Stomach (tissue), 4 donors: ENCODE measurements around the gene TOMT.

ENCODE experiments used
- POLR2A ChIP-seq, 4 donors: fragments of 450-650 bp; IDR thresholded peaks; one replicate each; pipeline ENCODE4 v1.6.1; 2016; ENCODE audit warnings: antibody characterized with exemption in 4 of 4, control low read depth in 2 of 4, mild to moderate bottlenecking in 1 of 4, moderate library complexity in 1 of 4
- TF ChIP-seq, protein P1 (sequence below), 7 experiments: fragments of 450-650 bp in 4 of 7; fragments of 200-600 bp in 3 of 7; sonication (generic) in 3 of 7; IDR thresholded peaks; one replicate each; pipeline ENCODE4 v1.5.1; 2016 to 2019; ENCODE audit warnings: antibody characterized with exemption in 7 of 7, control low read depth in 2 of 7, mild to moderate bottlenecking in 1 of 7

GRCh38 chr11:72100009-72100408, 5.7 kb upstream of the TOMT start:
- TF ChIP-seq POLR2A (IDR thresholded peaks at IDR 0.05): no peak
- TF ChIP-seq, protein P1, sequence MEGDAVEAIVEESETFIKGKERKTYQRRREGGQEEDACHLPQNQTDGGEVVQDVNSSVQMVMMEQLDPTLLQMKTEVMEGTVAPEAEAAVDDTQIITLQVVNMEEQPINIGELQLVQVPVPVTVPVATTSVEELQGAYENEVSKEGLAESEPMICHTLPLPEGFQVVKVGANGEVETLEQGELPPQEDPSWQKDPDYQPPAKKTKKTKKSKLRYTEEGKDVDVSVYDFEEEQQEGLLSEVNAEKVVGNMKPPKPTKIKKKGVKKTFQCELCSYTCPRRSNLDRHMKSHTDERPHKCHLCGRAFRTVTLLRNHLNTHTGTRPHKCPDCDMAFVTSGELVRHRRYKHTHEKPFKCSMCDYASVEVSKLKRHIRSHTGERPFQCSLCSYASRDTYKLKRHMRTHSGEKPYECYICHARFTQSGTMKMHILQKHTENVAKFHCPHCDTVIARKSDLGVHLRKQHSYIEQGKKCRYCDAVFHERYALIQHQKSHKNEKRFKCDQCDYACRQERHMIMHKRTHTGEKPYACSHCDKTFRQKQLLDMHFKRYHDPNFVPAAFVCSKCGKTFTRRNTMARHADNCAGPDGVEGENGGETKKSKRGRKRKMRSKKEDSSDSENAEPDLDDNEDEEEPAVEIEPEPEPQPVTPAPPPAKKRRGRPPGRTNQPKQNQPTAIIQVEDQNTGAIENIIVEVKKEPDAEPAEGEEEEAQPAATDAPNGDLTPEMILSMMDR (IDR thresholded peaks at IDR 0.05): no peak
